Loucy (cell line): ENCODE results near the gene SMG9.

Experiments
- H2AFZ ChIP-seq: fragments of 200-600 bp; sonication (generic); 2 replicates; pipeline ENCODE4 v1.6.0; 2016; ENCODE audit warnings: antibody characterized with exemption, mild to moderate bottlenecking, low read length, moderate library complexity
- H3F3A ChIP-seq: fragments of 200-600 bp; 2 replicates; pipeline ENCODE4 v1.6.0; 2016; ENCODE audit warnings: antibody characterized with exemption, low read depth, mild to moderate bottlenecking
- H3K27me3 ChIP-seq: fragments of 200-600 bp; sonication (generic); 2 replicates; pipeline ENCODE4 v1.6.1; 2014; ENCODE audit warnings: low read length, mild to moderate bottlenecking; ENCODE audit not compliant: insufficient read depth, poor library complexity, severe bottlenecking
- H3K36me3 ChIP-seq: fragments of 200-600 bp; sonication (generic); 2 replicates; pipeline ENCODE4 v1.6.1; 2016; ENCODE audit warnings: low read length; ENCODE audit not compliant: insufficient read depth
- H3K4me1 ChIP-seq: fragments of 200-600 bp; sonication (generic); 2 replicates; pipeline ENCODE4 v1.5.1; 2014; ENCODE audit warnings: low read length, mild to moderate bottlenecking; ENCODE audit not compliant: insufficient read depth, poor library complexity, severe bottlenecking
- H3K4me2 ChIP-seq: fragments of 200-600 bp; sonication (generic); 2 replicates; pipeline ENCODE4 v1.6.0; 2014; ENCODE audit warnings: antibody characterized with exemption, low read length, low read depth, mild to moderate bottlenecking; ENCODE audit not compliant: poor library complexity, severe bottlenecking
- H3K4me3 ChIP-seq: fragments of 200-600 bp; sonication (generic); 2 replicates; pipeline ENCODE4 v1.5.1; 2014; ENCODE audit warnings: low read length, mild to moderate bottlenecking, mixed read lengths; ENCODE audit not compliant: poor library complexity, severe bottlenecking
- H3K79me2 ChIP-seq: fragments of 200-600 bp; sonication (generic); 2 replicates; pipeline ENCODE4 v1.6.1; 2014; ENCODE audit warnings: low read length; ENCODE audit not compliant: insufficient read depth
- H3K9ac ChIP-seq: fragments of 200-600 bp; sonication (generic); 2 replicates; pipeline ENCODE4 v1.6.0; 2014; ENCODE audit warnings: mild to moderate bottlenecking, low read depth, low read length, moderate library complexity; ENCODE audit not compliant: poor library complexity, severe bottlenecking
- H3K9me2 ChIP-seq: fragments of 200-600 bp; sonication (generic); replicated peaks from 2 replicates; pipeline ENCODE4 v1.6.1; 2016; ENCODE audit warnings: low read depth, low read length, mixed read lengths
- H3K9me3 ChIP-seq: fragments of 200-600 bp; sonication (generic); 2 replicates; pipeline ENCODE4 v1.6.1; 2014; ENCODE audit warnings: mild to moderate bottlenecking, antibody characterized with exemption, low read length, low read depth; ENCODE audit not compliant: insufficient read depth
- H4K20me1 ChIP-seq: fragments of 200-600 bp; sonication (generic); 2 replicates; pipeline ENCODE4 v1.6.0; 2014; ENCODE audit warnings: antibody characterized with exemption, low read length, mild to moderate bottlenecking; ENCODE audit not compliant: insufficient read depth, poor library complexity, severe bottlenecking
- EZH2phosphoT487 ChIP-seq: fragments of 200-600 bp; IDR thresholded peaks from 2 replicates; pipeline ENCODE4 v1.6.1; 2018; ENCODE audit warnings: antibody characterized with exemption, mild to moderate bottlenecking, moderate library complexity, borderline replicate concordance
- TF ChIP-seq, protein P1 (sequence below): fragments of 200-600 bp; sonication (generic); conservative IDR thresholded peaks from 2 replicates; pipeline ENCODE4 v1.5.1; 2014; ENCODE audit warnings: mild to moderate bottlenecking, antibody characterized with exemption, low read length

The SMG9 gene

DNA sequence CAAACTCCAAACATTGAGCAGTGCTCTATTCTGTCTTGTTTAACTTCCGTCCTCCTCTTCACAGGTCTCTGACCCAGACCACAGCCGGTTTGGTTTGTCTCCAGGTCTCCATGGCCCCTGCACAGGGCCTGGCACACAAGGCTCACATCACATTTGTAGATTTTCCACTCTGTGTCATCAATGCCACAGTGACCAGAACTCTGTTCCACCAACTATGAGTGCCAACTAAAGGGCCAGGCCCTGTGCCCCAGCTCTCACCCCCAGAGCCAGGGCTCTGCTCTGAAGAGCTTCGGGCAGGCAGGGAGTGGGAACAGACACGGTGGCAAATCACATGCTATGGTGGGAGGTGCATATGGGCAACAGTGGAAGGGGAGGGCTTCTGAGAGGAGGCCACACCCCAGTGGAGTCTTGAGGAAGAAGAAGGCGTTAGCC is 16.0 kb downstream of the SMG9 start:
- Histone ChIP-seq H3K27me3 (no peaks in the 10 kb centered on the region), H3K9ac (no peak overlapping the region)

DNA sequence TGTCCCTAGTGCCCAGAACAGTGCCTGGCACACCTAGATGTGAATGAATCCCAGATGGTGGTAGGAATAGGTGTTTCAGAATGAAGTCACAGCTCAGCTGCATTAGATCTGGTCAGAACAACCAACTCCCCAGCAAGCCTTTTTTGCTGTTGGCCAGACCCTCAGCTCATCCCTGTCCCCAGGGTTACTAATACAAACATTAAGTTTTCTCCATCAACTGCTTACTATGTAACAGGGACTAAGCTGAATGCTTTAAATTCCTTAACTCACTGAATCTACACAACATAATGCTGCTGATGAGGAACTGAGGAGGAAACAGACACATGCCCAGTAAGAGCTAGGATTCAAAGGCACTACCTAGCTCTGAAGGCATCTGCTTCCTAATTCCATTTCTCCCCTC is 18.8 kb downstream of the SMG9 start:
- Histone ChIP-seq H3K9me2 (no peaks in the 10 kb centered on the region), H3K4me2 (no peak overlapping the region), H3K9me3 (no peaks in the 10 kb centered on the region), H2AFZ (no peak overlapping the region), H4K20me1 (no peaks in the 10 kb centered on the region), H3K36me3 (peaks cover 89% of the 10 kb centered on the region; the same call in 1 of the 2 replicates), H3K4me3 (no peak overlapping the region), H3F3A (no peaks in the 10 kb centered on the region), H3K9ac (no peak overlapping the region), H3K4me1 (no peaks in the 10 kb centered on the region), H3K27me3 (no peaks in the 10 kb centered on the region), H3K79me2 (no peaks in the 10 kb centered on the region)
- TF ChIP-seq, protein P1, sequence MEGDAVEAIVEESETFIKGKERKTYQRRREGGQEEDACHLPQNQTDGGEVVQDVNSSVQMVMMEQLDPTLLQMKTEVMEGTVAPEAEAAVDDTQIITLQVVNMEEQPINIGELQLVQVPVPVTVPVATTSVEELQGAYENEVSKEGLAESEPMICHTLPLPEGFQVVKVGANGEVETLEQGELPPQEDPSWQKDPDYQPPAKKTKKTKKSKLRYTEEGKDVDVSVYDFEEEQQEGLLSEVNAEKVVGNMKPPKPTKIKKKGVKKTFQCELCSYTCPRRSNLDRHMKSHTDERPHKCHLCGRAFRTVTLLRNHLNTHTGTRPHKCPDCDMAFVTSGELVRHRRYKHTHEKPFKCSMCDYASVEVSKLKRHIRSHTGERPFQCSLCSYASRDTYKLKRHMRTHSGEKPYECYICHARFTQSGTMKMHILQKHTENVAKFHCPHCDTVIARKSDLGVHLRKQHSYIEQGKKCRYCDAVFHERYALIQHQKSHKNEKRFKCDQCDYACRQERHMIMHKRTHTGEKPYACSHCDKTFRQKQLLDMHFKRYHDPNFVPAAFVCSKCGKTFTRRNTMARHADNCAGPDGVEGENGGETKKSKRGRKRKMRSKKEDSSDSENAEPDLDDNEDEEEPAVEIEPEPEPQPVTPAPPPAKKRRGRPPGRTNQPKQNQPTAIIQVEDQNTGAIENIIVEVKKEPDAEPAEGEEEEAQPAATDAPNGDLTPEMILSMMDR = no peak
- no peak for TF ChIP-seq EZH2phosphoT487

More for the DNA sequence above, 16.0 kb downstream of the SMG9 start:
- Histone ChIP-seq H3F3A (no peaks in the 10 kb centered on the region), H3K4me2 (no peak overlapping the region), H3K4me1 (no peaks in the 10 kb centered on the region), H3K36me3 (peaks cover 79% of the 10 kb centered on the region; the same call in 1 of the 2 replicates), H3K79me2 (no peaks in the 10 kb centered on the region), H4K20me1 (no peaks in the 10 kb centered on the region), H3K9me3 (no peaks in the 10 kb centered on the region), H3K9me2 (no peaks in the 10 kb centered on the region), H3K4me3 (no peak overlapping the region), H2AFZ (no peak overlapping the region)
- TF ChIP-seq, protein P1 = no peak
- no peak for TF ChIP-seq EZH2phosphoT487

DNA sequence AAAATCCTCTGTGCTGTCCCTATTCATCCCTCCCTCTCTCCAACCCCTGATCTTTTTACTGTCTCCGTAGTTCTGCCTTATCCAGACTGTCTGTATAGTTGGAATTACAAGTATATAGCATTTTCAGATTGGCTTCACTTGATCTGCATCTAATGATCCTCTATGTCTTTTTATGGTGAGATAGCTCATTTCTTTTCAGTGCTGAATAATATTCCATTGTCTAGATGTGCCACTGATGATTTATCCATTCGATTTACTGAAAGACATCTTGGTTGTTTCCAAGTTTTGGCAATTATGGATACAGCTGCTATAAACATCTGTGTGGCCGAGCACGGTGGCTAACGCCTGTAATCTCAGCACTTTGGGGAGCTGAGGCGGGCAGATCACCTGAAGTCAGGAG is 19.7 kb downstream of the SMG9 start:
- H3K4me3 ChIP-seq = no peak overlapping the region
- no peaks in the 10 kb centered on the region for H3K4me1 ChIP-seq
- peaks cover 82% of the 10 kb centered on the region; the same call in 1 of the 2 replicates for H3K36me3 ChIP-seq
- no peaks in the 10 kb centered on the region for H3K79me2 ChIP-seq
- H2AFZ ChIP-seq = no peak overlapping the region
- no peaks in the 10 kb centered on the region for H3K9me3 ChIP-seq
- no peaks in the 10 kb centered on the region for H3K27me3 ChIP-seq
- TF ChIP-seq EZH2phosphoT487 = no peak
- TF ChIP-seq, protein P1 = no peak
- H4K20me1 ChIP-seq = no peaks in the 10 kb centered on the region
- no peaks in the 10 kb centered on the region for H3K9me2 ChIP-seq
- no peak overlapping the region for H3K9ac ChIP-seq
- H3F3A ChIP-seq = no peaks in the 10 kb centered on the region
- no peak overlapping the region for H3K4me2 ChIP-seq
